GM12891 (cell line): ENCODE results near the gene FOSB.
"Not testable (repeated sequence)": the region's sequence is repeated elsewhere in the genome, so short reads cannot be mapped to it uniquely, and the experiment has no call there.

Source experiments
- PAX5 ChIP-seq: IDR thresholded peaks from 2 replicates; pipeline ENCODE4 v1.6.1; 2011; ENCODE audit warnings: low read length, moderate library complexity, mild to moderate bottlenecking; ENCODE audit not compliant: insufficient read depth, severe bottlenecking
- POLR2A ChIP-seq: IDR thresholded peaks from 2 replicates; pipeline ENCODE4 v1.6.1; 2011; ENCODE audit warnings: low read depth, low read length, control low read depth
- POLR2AphosphoS5 ChIP-seq: IDR thresholded peaks from 2 replicates; pipeline ENCODE4 v1.6.1; 2011; ENCODE audit warnings: low read depth, low read length, control low read depth
- SPI1 ChIP-seq: IDR thresholded peaks from 2 replicates; pipeline ENCODE4 v1.6.1; 2011; ENCODE audit warnings: low read depth, low read length, control low read depth
- TAF1 ChIP-seq: IDR thresholded peaks from 2 replicates; pipeline ENCODE4 v1.6.1; 2011; ENCODE audit warnings: low read depth, low read length, control low read depth

GRCh38 chr19:45510352-45510751 lies 42.6 kb downstream of the FOSB start:
- not testable (repeated sequence) for TF ChIP-seq SPI1, TAF1, POLR2A, POLR2AphosphoS5, PAX5
